ENCODE data around the gene PUDP. TPM values are rescaled to one million over a fixed set of nuclear protein-coding genes. Genes with fewer than 3 reads are reported as not detected.
"Not testable (repeated sequence)": the region's sequence is repeated elsewhere in the genome, so short reads cannot be mapped to it uniquely, and the experiment has no call there.

Gene PUDP
- total RNA-seq, 1 donor from 2014 or later = 6.1 TPM

DNA sequence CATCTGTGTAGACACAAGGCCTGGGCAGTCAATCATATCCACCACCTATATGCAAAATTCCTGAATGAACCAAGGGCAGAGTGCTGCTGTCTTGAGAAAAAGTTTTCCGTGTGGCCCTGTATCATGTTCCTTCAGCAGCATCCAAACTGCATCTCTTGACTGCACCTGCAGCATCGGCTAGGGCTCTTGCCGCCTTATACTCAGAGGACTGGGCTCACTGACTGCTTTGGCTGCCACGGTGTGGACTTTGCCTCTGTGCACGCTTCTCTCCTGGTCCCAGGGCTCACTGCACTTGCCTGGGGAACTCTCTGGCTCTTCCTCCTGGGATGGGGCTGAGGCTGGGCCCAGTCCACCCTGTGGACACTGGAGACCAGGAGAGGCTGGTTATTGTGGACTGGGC is 39.9 kb downstream of the PUDP start:
- no peaks in the 10 kb centered on the region for H3K36me3 ChIP-seq (ENCODE audit: control insufficient read depth, insufficient read depth, low read length)
- no peak for TF ChIP-seq CTCF (IDR thresholded peaks at IDR 0.05; ENCODE audit: insufficient read depth, low read length, severe bottlenecking)
- H3K4me3 ChIP-seq (ENCODE audit: low read depth, low read length) = no peak overlapping the region
- H3K27me3 ChIP-seq (ENCODE audit: control insufficient read depth, insufficient read depth, low read length) = no peaks in the 10 kb centered on the region
- no peak for DNase-seq (ENCODE audit: low read depth)
- no peak for FAIRE-seq

- Histone ChIP-seq H3K36me3 (ENCODE audit: control insufficient read depth, insufficient read depth, low read length) (no peaks in the 10 kb centered on the region), H3K27me3 (ENCODE audit: control insufficient read depth, insufficient read depth, low read length) (no peaks in the 10 kb centered on the region), H3K4me3 (ENCODE audit: low read depth, low read length) (no peak overlapping the region)
- no peak for FAIRE-seq
- no peak for DNase-seq (ENCODE audit: low read depth)
- TF ChIP-seq CTCF (IDR thresholded peaks at IDR 0.05; ENCODE audit: insufficient read depth, low read length, severe bottlenecking) = no peak
Measured at GRCh38 chrX:7106649-7107048, 41.3 kb downstream of the PUDP start.

DNA sequence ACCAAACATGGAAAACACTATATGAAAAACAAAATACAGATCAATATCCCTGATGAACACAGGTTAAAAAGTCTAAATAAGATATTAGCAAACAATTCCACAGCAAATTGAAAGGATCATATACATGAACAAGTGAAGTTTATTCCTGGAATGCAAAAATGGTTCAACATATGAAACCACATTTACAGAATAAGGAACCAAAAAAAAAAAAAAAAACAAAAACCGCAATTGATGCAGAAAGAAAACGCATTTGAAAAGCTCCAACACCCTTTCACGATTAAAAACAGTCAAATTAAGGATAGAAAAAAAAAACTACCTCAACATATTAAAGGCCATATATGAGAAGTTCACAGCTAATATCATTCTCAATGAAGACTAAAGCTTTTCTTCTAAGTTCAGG is 45.8 kb downstream of the PUDP start:
- H3K4me3 ChIP-seq (ENCODE audit: low read depth, low read length) = no peak overlapping the region
- H3K27me3 ChIP-seq (ENCODE audit: control insufficient read depth, insufficient read depth, low read length) = no peaks in the 10 kb centered on the region
- TF ChIP-seq CTCF (IDR thresholded peaks at IDR 0.05; ENCODE audit: insufficient read depth, low read length, severe bottlenecking) = no peak
- FAIRE-seq (no peak), DNase-seq (ENCODE audit: low read depth) (no peak)
- no peaks in the 10 kb centered on the region for H3K36me3 ChIP-seq (ENCODE audit: control insufficient read depth, insufficient read depth, low read length)

DNA sequence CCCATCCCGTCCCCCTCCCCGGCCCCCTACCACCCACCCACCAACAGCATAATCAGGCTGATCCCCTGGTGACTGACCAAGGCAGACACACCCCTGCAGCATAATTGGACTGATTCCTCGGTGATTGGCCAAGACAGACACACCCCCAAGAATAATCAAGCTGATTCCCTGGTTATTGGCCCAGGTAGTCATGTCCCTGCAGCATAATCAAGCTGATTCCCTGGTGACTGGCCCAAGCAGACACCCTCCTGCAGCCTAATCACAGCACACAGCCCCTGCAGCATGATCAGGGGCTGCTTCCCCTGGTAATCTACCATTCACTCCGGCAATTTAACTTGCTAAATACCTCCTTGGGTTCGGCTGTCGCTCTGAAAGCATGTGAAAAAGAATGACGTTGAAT is 47.9 kb downstream of the PUDP start:
- FAIRE-seq = no peak
- H3K4me3 ChIP-seq (ENCODE audit: low read depth, low read length) = no peak overlapping the region

GRCh38 chrX:7095657-7096056 is 52.3 kb downstream of the PUDP start:
- not testable (repeated sequence) for DNase-seq (ENCODE audit: low read depth); H3K4me3 ChIP-seq (ENCODE audit: low read depth, low read length); H3K36me3 ChIP-seq (ENCODE audit: control insufficient read depth, insufficient read depth, low read length); H3K27me3 ChIP-seq (ENCODE audit: control insufficient read depth, insufficient read depth, low read length)
- FAIRE-seq = peak; percentile 23

More for the DNA sequence above, 47.9 kb downstream of the PUDP start:
- DNase-seq (ENCODE audit: low read depth) = no peak
- no peak for TF ChIP-seq CTCF (IDR thresholded peaks at IDR 0.05; ENCODE audit: insufficient read depth, low read length, severe bottlenecking)
- Histone ChIP-seq H3K27me3 (ENCODE audit: control insufficient read depth, insufficient read depth, low read length) (no peaks in the 10 kb centered on the region), H3K36me3 (ENCODE audit: control insufficient read depth, insufficient read depth, low read length) (no peaks in the 10 kb centered on the region)

GRCh38 chrX:7093305-7093704 is 54.6 kb downstream of the PUDP start:
- no peak for TF ChIP-seq CTCF (IDR thresholded peaks at IDR 0.05; ENCODE audit: insufficient read depth, low read length, severe bottlenecking)
- DNase-seq (ENCODE audit: low read depth) = no peak
- no peak overlapping the region for H3K4me3 ChIP-seq (ENCODE audit: low read depth, low read length)
- no peaks in the 10 kb centered on the region for H3K27me3 ChIP-seq (ENCODE audit: control insufficient read depth, insufficient read depth, low read length)
- no peaks in the 10 kb centered on the region for H3K36me3 ChIP-seq (ENCODE audit: control insufficient read depth, insufficient read depth, low read length)
- no peak for FAIRE-seq
